HG02973 (cell line): ENCODE results near the gene SETBP1.

Source experiments
- ATAC-seq: cut with Tn5 transposase; IDR thresholded peaks from one replicate; pipeline ENCODE4 v1.9.1; 2021; ENCODE audit warnings: moderate library complexity; ENCODE audit not compliant: unreplicated experiment

SETBP1 gene

DNA sequence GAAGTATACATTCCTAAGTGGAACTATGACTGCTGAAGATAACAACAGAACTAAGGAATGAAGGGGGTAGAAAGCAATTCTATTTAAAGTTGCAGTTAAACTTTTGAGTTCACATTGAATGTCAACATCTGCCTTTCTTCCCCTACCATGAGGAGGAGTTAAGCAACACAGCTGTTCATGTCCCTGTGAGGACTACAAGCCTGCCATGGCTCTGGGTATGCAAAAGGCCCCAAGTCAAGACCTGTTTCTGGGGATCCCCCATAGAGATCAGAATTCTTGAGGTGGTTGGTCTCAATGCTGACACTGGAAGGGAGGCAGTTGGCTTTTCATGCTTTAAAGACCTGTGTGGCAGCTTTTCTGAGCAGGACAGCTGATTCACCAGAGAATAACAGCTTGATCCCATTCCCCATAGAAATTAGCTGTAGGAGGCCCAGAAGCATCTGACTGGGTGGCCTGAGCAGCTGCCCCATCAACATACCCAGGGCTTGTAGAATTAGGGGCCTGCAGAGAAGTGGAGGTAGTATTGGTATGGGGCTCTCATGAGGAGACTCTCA, 131.0 kb downstream of the SETBP1 start:
- ATAC-seq = no peak

DNA sequence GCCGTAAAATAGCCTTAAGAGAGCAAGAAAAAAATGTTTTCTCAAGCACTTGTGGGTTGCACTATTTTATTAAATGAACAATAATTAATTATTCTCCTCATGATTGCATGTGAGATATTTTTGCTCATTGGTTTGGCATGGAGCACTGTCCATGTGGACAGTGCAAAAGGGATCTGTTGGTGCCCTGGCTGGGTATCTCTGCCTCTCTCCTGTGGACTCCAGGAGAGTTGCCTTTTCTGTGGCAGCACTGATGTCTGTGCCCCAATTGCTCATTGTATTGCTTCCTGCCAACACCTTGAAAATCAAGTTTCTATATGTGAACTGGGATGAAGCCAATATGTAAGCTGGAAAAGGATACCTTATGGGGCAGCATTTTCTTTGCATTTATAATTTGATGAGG, 131.7 kb downstream of the SETBP1 start:
- ATAC-seq = no peak

DNA sequence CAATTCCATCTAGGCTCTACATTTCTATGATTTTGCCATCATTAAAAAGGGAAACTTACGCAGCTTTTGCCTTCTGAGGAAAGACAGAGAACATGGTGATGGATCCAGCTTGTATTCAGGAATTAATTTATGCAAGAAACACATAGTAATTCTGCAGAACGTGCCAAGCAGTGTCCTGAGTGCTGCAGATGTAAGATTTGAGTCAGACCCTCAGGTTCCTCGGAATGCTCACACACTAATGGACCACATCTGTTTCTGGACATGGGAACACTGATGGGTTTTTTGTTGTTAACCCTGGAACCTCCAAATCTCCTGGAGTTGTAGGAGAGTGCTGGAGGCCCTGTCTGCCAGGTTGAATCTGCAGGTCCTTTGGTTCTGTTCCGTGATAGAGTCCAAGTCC, 132.9 kb downstream of the SETBP1 start:
- ATAC-seq = no peak

DNA sequence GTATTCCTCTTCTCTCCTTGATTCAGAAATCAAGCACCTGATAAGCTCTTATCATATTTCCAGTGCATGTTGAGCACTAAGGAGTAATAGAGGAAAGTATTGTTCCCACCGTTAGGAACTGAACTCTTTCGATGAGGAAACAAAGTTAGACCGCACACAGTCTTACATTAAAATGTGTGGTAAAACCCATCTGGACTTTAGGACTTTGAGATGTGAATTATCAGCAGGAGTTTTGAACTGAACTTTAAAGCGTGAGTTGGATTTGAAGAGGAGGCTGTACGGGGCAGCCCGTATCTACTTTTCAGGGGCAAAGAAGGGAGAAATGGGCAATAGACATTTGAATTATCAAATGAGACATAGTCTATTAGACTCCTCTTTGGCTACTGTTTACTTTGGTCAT, 134.4 kb downstream of the SETBP1 start:
- no peak for ATAC-seq

DNA sequence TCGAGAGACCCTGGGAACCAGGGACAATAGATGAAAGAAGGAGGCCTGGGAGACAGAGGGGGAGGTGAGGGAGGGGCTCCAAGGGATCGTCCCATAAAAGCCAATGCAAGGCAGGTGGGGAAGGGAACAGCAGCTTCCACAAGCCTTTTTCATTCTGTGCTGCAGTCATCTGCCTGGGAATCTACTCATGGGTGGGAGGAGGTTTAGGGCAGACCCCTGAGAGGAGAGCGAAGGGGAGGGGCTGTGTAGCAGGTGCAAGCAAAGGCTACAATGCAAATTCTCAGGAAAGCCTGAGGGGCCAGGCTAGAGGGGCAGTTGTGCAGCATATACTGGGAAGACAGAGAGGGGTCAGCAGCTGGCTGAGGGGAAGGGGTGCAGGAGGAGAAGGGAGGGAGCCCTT, 135.4 kb downstream of the SETBP1 start:
- no peak for ATAC-seq

DNA sequence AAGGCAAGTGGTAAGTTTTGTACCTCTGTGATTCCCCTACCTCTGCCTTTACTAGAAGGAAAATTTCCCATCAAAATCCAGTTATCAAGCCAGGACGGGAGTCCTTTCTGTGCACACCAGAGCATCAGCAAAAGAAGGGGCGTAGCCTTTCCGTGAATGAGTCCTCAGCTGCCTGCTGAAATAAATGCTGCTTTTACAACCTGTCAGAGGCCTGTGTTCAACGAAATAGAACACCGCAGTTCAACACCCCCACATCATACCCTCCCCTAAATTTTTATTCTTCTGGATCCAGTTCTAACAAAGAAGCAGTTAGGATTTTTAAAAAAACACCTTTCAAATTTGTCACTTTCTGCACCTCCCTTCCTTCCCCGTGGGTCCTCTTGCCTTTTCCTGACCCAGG, 135.8 kb downstream of the SETBP1 start:
- no peak for ATAC-seq

DNA sequence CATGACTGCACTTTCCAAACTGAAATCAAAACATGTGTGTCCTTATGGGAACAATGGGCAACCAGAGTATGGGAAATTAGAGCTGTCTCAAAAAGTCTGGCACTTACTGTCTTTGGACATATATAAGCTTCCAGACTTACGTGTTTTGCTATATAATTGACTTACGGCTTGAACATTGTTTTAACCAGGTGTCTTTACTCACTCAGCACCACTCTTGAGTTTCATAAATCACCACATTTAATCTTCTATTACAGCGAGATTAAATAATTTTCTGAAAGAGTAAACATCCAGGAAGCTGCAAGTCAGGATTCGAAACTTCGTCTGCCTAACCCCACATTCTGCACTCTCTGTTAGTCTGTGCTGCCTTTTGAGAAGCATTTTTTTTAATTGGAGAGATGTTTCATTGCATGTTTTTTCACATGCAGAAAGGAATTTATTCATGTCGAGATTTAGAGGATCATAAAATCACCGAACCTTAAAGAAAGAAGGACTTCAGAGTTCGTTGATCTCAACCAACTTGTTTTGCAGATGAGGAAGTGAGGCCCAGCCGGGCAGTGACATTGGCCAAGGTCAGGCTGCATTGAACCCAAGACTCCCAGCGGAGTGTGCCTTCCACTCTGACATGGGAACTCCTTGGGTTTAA, 137.3 kb downstream of the SETBP1 start:
- no peak for ATAC-seq

DNA sequence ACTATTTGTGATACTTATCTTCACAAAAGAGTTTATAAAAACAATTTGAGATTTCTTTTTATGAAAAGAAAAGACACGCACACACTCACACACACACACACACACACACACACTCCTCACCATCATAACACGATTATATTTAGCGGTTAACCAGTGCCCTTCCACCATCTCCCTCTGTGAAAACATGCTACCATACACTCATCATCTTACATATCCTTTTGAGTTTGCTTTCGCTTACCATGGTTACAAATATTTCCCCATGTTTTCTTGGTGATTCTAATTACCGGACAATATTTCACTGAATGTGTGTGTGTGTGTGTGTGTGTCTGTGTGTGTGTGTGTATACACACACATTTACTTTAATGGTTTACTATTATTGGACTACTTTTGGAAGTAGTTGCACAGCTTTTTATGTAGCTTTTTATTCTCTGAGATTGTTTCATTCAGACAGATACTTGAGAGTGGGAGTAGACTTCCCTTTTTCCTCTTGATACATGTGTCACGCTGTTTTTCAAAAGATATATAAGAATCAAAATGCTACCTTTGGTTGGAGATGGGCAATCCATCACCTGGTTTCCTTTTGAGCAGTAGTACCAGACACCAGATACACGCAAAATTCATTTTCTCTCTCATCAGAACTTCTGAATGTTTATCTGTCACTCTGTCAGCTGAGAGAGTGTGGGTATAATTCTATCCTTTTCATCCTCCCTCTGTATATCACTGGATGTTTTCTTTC, 138.1 kb downstream of the SETBP1 start:
- ATAC-seq = peak; percentile 69

DNA sequence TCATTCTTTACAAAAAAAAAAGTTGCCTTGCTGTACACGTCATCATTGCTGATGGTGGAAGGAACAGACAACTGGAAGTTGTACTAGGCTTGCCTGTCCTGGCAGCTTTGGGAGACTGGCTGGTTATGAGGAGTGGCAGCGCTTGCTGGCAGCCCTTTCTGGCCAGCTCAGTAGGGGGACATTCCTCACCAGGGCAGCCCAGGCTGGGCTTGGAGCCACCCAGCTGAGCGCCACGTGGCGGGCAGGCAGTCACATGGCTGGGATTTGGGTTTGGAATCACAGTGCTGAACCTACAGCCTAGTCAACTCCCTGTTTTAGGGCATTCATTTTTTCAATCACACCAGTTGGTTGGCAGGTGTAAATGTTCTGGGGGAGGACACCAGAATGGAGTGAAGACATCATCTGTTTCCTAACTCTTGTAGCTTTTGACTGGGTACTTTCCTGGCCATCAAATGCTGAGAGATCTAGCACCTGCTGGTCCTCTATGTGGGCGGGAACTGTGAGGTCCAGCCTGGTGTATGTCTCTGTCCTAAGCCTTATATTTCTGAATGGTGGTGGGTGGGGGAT, 139.3 kb downstream of the SETBP1 start:
- no peak for ATAC-seq

DNA sequence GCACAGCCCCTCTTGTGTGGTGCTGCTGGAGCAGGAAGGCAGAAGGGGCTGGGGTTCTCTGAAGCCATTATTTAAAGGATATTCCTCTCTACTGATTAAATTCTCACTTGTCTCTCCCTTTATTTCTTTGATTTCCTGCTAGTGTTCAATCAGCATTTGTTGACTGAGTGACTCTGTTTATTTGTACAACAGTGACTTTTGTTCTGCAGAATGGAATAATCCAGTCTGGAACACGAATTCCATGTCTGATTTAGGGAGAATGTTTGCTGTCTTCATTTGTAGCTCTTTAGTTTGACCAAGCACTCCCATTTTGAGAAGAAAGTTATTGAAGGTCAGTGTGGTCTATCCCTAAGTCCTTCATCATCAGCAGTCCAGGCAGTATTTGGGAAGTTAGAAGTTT, 141.2 kb downstream of the SETBP1 start:
- no peak for ATAC-seq

DNA sequence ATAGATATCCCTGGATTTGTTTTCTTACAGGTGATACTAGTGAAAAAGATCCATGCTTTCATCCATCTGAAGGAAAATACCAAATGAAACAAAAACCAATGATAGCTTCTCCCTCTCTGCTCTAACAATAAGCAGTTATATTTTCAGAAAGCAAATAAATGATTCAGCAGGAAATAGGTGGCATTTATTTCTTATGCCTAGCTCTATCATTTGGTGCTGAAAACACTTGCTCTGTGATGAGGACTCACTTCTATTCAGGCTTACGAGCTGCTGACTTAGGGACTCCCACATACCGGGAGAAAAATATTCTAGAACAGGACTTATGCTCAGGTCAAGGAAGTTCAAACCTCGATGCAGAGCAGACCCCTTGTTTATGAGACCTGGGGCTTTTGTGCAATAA, 142.6 kb downstream of the SETBP1 start:
- no peak for ATAC-seq

DNA sequence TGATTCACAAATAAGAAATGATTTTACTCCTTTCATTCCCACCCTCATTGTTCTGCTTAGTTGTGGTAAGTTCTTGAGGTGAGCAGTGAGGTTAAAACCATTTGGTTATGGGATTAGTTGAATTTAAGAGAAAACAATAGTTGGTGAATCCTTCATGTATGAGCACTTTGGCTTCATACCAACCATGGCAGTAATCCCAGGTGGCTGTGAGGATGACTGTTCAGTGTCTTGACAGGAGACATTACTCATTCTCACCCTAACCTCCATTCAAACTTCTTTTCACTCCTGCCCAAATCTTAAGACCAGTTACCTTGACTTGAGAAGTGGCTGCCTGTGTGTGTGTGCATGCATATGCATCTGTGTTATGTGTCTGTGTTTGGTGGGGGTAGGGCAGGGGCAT, 143.1 kb downstream of the SETBP1 start:
- no peak for ATAC-seq

DNA sequence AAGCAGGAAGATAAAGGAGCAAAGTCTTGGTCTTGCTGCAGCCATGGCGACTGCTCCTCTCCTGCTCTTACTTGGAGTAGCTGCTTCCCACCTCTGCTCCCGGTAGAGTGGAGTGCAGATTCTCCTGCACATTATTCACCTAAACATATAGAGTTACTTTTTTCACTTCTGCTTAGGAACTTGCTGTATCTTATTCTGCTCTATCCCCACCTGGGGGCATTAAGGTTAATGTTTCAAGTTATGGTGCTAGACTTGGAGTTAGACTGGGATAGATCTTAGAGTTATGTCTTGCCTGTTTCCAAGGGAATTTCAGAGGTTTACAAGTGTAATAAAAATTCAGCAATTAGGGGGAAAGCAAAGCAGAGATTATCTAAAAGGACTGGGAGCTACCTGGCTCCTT, 144.2 kb downstream of the SETBP1 start:
- ATAC-seq = no peak

DNA sequence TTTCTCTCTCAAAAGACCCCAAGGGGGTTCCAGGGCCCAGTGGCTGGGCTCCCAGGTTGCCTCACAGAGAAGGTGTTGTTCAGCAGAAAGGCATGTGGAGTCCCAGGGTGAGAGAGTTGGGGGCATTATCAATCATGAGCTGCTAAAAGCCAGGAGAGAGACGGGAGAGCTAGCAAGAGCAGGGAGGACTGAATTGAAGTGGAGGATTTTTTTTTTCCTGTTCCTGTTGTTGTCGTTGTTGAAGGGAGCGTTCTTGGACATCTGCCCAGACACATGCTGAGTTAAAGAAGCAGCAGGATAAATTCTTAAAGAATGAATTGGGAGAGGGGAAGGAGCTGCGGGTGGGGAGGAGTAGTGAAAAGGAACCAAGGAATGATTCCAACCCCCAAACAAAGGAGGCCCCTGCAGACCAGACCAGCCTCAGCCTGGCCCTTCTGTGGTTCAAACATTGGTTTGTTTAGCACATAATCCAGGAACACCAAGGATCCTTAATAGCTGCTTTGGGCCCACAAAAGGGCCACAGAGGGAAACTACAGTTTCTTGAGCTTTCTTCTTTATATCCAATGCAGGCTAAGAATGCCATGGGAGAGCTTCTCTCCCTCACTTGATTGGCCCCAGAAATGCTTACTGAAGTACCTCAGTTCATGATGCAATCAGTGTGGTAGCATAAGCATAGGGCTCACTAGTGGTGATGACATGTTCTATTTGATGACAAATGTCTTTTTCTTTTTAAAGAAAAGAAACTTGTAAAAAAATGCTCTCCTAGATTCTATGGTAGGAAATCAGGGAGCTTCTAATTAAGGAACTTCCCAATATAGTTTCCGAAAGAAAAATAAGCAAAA, 146.0 kb downstream of the SETBP1 start:
- no peak for ATAC-seq

DNA sequence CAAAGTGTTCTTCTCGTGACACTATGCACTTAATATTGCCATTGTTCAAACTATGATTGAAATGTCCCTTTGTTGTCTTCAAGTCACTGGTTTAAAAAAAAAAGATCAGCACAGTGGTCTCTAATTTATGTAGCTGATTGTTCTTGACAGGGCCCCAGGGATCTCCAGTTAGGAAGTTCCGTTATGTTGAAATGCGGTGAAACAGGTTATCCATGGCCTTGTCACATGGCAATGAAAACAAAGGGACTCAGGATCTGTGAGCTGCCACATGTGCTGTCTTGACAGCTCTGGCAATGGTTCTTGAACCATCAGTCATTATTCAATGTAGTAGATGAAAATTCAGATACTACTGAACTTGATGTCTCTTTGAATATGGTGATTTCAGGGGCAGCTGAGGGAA, 147.4 kb downstream of the SETBP1 start:
- ATAC-seq = no peak

DNA sequence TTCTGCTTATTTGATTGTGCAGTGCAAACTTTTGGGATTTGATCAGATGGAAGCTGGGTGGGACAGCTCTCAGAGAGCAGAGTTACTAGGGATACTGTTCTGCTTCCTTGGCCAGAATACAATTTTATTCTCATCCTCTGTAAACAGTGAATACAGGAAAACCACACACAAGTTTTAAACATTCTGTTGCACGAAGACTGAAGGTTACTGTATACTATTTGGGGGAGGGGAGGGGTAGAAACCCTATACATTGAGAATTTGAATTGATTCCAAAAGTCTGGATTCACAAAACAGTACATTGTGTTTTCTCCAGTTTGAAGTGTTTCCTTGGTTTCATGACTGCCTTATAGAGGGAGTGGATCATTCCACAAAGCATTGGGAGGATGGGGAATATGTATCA, 149.9 kb downstream of the SETBP1 start:
- no peak for ATAC-seq

DNA sequence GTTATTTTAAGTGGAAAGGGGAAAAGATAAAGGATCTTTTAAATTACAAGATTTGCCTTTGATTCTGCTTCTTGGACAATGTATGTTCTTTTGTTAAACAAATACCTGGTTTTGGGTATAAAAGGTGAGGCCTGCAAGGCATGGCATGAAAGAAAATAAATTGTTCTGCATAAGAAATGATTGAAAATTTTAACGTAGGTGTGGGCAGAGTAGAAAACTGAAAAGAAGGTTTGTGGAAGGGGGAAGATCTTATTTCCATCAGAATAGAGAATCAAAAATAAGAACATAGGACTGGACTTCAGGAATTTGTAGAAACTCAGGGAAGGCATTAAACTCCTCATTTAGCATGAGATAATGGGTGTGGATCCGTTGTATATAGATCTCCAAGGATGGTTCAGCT, 153.1 kb downstream of the SETBP1 start:
- no peak for ATAC-seq

DNA sequence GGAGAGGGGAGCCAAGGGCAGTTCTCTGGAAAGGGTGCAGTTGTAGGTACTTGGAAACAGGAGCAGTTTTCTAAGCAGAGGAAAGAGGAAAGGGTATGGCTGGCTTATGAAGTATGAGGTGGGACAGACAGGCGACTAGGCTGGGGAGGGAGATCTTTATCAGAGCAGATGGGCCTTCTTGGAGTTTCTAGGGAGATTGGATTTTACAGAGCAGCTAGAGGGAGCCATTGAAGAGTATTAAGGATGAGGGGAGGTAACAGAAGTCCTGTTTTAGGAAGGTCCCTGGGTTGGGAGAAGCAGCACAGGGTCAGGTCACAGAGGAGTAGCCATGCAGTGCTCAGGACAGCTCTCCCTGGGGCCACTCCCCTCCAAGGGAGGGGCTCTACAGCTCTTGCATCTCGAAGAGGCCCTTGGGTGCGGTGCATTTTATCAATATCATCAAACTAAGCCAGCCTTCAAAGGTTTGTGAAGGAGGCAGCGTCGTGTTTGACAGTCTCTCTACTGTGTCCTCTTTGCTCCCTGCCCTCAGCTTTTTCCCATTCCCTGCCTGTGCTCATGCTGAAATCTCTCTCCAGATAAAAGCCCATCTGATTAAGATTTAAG, 154.3 kb downstream of the SETBP1 start:
- no peak for ATAC-seq

DNA sequence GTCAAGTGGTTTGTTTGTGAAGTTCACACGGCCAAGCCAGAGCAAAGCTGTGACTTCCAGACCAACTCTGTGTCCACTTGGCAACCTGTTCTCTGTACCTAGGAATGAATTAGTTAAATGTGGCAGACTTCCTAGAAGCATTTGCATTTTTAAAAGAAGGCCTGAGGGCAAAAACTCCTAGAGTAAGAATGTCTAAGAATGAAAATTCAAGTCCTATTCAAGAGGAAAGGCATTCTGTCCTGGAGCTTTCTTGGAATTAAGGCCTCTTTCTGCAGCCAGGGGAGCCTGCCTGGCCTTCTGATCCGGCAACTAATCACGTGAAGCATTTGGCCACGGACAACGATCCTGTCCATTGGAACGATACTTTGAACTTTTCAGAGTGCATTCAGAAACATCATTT, 155.0 kb downstream of the SETBP1 start:
- no peak for ATAC-seq

DNA sequence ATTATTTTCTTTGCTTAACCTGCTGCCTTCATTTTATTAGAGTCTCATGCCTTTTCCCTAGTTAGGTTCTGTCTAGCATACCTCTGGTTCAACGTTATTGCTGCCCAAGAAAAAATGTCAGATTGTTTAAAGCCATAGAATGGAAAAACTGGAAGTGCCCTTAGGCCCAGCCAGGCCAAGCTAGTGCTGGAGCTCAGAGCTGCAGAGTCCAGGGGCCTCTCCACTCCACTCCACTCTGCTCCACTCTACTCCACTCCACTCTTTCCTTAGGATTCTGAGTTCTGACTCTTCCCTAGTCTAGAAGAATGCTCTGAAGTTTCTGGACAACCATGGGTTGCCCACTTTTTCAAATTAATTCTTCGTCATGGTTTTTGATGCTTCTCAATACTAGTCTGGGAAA, 155.6 kb downstream of the SETBP1 start:
- ATAC-seq = no peak
